A673 (cell line): ENCODE results near the gene CDKAL1.

Experiments
- EZH2 ChIP-seq: fragments of 200-600 bp; sonication (generic); IDR thresholded peaks from 2 replicates; pipeline ENCODE4 v1.6.1; 2017; ENCODE audit warnings: borderline replicate concordance, low read depth, mild to moderate bottlenecking, mixed read lengths, antibody characterized with exemption, low read length; ENCODE audit not compliant: poor library complexity, severe bottlenecking
- TF ChIP-seq, protein P1 (sequence below): fragments of 300-800, 200-600 bp; sonication (generic); conservative IDR thresholded peaks from 2 replicates; pipeline ENCODE4 v1.5.1; 2017; ENCODE audit warnings: low read depth, mild to moderate bottlenecking, antibody characterized with exemption, low read length, moderate library complexity, mixed read lengths

DNA sequence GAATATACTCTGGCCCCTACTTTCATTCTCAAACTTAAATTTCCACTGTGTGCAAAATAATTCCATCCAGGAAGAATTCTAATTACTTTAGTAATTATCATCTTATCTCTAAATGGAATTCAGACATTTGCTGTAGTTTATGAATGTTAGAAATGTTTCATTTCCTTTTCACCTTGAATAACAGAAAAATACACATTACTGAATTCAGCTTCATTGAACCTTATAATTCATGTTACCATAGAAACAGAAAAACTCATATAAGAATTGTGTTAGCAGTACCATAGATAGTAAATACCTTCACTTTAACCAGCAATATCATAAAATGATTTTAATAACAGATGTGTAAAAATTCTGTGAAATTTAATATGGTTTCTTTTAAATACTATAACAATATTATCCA, 514.9 kb downstream of the CDKAL1 start:
- TF ChIP-seq, protein P1, sequence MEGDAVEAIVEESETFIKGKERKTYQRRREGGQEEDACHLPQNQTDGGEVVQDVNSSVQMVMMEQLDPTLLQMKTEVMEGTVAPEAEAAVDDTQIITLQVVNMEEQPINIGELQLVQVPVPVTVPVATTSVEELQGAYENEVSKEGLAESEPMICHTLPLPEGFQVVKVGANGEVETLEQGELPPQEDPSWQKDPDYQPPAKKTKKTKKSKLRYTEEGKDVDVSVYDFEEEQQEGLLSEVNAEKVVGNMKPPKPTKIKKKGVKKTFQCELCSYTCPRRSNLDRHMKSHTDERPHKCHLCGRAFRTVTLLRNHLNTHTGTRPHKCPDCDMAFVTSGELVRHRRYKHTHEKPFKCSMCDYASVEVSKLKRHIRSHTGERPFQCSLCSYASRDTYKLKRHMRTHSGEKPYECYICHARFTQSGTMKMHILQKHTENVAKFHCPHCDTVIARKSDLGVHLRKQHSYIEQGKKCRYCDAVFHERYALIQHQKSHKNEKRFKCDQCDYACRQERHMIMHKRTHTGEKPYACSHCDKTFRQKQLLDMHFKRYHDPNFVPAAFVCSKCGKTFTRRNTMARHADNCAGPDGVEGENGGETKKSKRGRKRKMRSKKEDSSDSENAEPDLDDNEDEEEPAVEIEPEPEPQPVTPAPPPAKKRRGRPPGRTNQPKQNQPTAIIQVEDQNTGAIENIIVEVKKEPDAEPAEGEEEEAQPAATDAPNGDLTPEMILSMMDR = no peak
- no peak for TF ChIP-seq EZH2
